HG03457 (cell line): ENCODE data around the gene GNS.
A peak's percentile ranks its signal among the peaks of the same experiment; 100 is the strongest.
"Not testable (repeated sequence)": the region's sequence is repeated elsewhere in the genome, so short reads cannot be mapped to it uniquely, and the experiment has no call there.

Experiments
- ATAC-seq: cut with Tn5 transposase; IDR thresholded peaks from one replicate; pipeline ENCODE4 v1.9.1; 2021; ENCODE audit warnings: moderate number of reproducible peaks; ENCODE audit not compliant: unreplicated experiment

GNS gene

GRCh38 chr12:64759035-64759894 lies at the start of gene GNS:
Gene GNS (minus strand): TSS chr12:64759406. CDS start chr12:64759276, 130 bp downstream.
- peak; percentile 79 for ATAC-seq

GRCh38 chr12:64808110-64808509 lies 48.9 kb upstream of the GNS start:
- ATAC-seq = no peak

GRCh38 chr12:64806593-64807460 lies 47.6 kb upstream of the GNS start:
- no peak for ATAC-seq

GRCh38 chr12:64806173-64806572 lies 47.0 kb upstream of the GNS start:
- no peak for ATAC-seq

- not testable (repeated sequence) for ATAC-seq
Measured at GRCh38 chr12:64802180-64802775, 43.1 kb upstream of the GNS start.

DNA sequence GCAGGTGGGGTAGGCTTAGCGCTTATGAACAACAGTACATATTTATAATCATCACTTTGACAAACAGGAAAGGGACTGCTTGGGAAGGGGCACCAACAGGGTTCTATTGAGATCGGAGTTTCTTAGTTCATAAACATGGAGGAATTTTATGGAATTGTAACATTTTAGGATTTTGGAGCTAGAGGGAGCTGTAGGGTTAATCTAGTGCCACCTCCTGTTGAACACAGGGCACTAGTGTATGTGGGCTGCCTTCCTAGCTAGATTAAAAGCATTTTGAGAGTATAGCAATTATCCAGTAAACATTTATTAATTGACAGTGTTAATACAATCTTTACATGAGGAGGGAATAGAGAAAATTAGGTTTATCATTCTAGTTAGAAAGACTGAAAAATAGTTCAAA lies 42.2 kb upstream of the GNS start:
- ATAC-seq = no peak

- no peak for ATAC-seq
Measured at GRCh38 chr12:64800640-64801039, 41.4 kb upstream of the GNS start.

DNA sequence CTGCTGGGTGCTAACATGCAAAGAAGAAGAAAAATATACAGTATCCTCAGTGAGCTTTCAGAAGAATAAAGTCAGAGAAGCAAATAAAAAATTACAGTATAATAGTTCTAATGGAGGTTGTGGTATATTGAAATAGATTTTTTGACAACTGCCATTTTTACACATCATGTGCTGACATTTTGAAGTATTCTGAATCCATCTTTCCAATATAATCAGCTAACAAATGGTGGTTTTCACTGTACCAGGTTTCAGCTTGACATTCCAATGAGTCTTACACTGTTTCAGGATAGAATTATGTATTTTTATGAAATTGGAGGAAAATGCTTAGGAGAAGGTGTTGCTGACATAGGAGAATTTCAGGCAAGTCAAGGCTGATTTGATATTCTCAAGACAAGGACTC lies 39.0 kb upstream of the GNS start:
- no peak for ATAC-seq

DNA sequence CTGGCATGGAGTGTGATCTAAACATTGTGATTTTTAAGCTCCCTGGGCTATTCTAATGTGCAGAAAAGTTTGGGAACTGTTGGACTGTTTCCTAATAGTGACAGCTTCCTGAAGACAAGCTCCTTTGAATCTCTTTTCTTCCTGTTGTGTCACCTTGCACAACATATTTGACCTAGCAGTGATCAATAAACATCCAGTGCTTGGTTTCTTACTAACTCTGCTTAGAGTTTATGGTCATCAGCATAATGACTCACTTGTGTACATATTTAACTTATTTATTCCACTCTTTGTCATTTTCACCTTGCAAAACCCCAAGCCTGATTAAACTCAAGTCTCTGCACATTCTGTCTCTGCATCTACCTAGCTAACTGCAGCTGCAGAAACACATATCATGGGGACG lies 38.0 kb upstream of the GNS start:
- no peak for ATAC-seq

GRCh38 chr12:64796205-64796845 lies 37.1 kb upstream of the GNS start:
- ATAC-seq = peak; percentile 58

- no peak for ATAC-seq
Measured at GRCh38 chr12:64794305-64794704, 35.1 kb upstream of the GNS start.

GRCh38 chr12:64793610-64794009 lies 34.4 kb upstream of the GNS start:
- ATAC-seq = no peak

GRCh38 chr12:64792128-64792527 lies 32.9 kb upstream of the GNS start:
- no peak for ATAC-seq

DNA sequence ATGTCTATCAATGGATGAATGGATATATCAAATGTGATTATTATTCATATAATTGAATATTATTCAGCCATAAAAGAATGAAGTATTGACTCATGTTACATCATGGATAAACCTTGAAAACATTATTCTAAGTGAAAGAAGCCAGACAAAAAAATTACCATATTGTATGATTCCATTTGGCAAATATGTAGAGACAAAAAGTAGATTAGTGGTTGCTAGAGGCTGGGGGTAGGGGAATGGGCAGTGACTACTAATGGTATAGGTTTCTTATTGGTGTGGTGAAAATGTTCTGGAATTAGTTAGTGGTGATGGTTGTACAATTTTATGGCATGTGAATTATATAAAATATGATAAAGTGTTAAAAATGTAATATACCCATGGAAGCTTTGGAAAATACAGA lies 31.8 kb upstream of the GNS start:
- ATAC-seq = no peak

GRCh38 chr12:64790166-64790565 lies 31.0 kb upstream of the GNS start:
- ATAC-seq = no peak

GRCh38 chr12:64785838-64786237 lies 26.6 kb upstream of the GNS start:
- no peak for ATAC-seq

DNA sequence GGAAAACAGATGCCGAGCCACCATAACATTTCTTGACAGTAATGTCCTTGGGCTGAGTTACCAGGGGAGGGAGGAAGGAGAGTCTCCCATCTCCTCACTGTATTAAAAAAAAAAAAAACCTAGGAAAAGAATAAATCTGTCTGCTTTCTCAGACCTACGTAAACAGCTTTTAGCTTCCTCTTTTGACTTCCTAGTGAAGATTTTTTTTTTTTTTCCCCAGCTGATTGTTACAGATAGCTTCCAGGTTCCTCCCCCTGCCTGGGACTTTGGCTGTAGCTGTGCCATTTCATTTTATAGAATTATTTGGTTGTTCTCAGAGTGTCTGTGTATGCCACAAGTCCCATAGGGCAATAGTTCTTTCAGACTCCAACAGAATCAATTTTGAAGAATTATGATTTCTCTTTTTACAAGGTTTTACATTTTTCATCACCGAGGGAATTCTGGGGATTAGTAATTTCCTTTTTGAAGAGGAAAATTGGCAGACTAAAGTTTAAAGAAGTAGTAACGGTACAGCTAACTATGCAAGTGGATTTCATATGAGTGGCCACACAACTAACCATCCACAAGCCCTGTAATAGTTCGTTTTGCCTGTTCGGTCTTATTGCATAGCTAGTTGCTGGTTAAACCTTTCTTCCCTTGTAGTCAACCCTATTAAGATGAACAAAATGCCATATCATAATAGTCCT lies 23.1 kb upstream of the GNS start:
- ATAC-seq = no peak

DNA sequence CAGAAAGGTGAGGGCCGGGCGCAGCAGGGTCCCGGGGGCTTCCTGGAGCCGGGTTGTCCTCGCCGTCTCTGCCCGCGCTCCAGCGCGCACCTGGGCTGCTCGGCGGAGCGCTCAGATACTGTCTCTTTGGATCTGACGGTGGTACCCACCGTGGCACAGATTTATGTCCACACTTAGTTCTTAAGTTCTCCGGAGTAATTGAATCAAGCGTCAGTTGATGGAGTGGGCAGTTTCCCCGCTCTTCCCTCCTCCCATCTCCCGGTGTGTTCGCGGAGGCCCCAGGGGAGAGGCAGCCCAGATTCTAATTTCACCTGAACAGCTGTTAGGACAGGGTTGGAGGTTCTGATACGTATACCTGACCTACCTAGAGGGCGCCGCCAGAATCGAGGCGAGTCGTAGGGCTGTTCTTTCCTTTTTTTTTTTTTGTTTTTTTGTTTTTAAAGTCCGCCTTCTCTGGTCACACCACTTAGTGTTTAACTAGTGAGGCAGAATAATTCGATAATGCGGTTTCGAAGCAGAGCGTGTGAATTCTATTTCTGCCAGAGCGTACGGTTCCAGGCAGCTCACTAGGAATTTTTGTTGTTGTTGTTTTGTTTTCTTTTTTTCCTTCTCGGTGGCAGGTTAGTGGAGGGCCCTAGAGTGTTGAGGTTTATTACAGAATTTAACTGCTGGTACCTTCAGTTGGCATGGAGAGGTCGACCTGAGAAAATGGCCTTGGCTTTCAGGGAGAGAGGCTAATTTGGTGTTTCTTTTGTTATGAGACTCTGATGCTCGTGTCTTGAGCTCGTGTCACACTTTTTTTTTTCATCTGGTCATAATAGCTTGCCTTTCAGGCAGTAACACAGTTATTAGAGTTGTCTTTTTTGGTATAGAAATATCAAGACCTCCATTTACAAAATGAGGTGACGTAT lies 22.3 kb upstream of the GNS start:
- no peak for ATAC-seq

GRCh38 chr12:64780531-64781279 lies 21.5 kb upstream of the GNS start:
- no peak for ATAC-seq
